GM18508 (cell line): ENCODE results near the gene CCSER2.
"Not testable (repeated sequence)": the region's sequence is repeated elsewhere in the genome, so short reads cannot be mapped to it uniquely, and the experiment has no call there.

Source experiments
- ATAC-seq: cut with Tn5 transposase; IDR thresholded peaks from one replicate; pipeline ENCODE4 v1.9.1; 2021; ENCODE audit warnings: moderate number of reproducible peaks; ENCODE audit not compliant: insufficient read depth, unreplicated experiment

Gene CCSER2

GRCh38 chr10:84510121-84510520 lies 181.7 kb downstream of the CCSER2 start:
- no peak for ATAC-seq

GRCh38 chr10:84511106-84511505 lies 182.7 kb downstream of the CCSER2 start:
- no peak for ATAC-seq

- ATAC-seq, result no peak
Observed at GRCh38 chr10:84511709-84512285, 183.4 kb downstream of the CCSER2 start.

GRCh38 chr10:84517554-84517953 lies 189.2 kb downstream of the CCSER2 start:
- ATAC-seq, result no peak

- ATAC-seq, result no peak
Observed at GRCh38 chr10:84519235-84519634, 190.8 kb downstream of the CCSER2 start.

GRCh38 chr10:84521013-84521412 lies 192.6 kb downstream of the CCSER2 start:
- ATAC-seq, result no peak

- ATAC-seq, result no peak
Observed at GRCh38 chr10:84521468-84521867, 193.1 kb downstream of the CCSER2 start.

- no peak for ATAC-seq
Observed at GRCh38 chr10:84522612-84523462, 194.4 kb downstream of the CCSER2 start.

- ATAC-seq, result no peak
Observed at GRCh38 chr10:84523526-84523925, 195.1 kb downstream of the CCSER2 start.

- no peak for ATAC-seq
Observed at GRCh38 chr10:84524435-84524834, 196.0 kb downstream of the CCSER2 start.

GRCh38 chr10:84525120-84525806 lies 196.9 kb downstream of the CCSER2 start:
- no peak for ATAC-seq

GRCh38 chr10:84525807-84526182 lies 197.4 kb downstream of the CCSER2 start:
- not testable (repeated sequence) for ATAC-seq

- ATAC-seq, result not testable (repeated sequence)
Observed at GRCh38 chr10:84527386-84527785, 199.0 kb downstream of the CCSER2 start.

- ATAC-seq, result not testable (repeated sequence)
Observed at GRCh38 chr10:84528526-84528925, 200.1 kb downstream of the CCSER2 start.

- ATAC-seq, result no peak
Observed at GRCh38 chr10:84530724-84531325, 202.4 kb downstream of the CCSER2 start.

GRCh38 chr10:84531396-84531795 lies 203.0 kb downstream of the CCSER2 start:
- ATAC-seq, result no peak

GRCh38 chr10:84534168-84534567 lies 205.8 kb downstream of the CCSER2 start:
- no peak for ATAC-seq

- ATAC-seq, result no peak
Observed at GRCh38 chr10:84537447-84537931, 209.1 kb downstream of the CCSER2 start.

- no peak for ATAC-seq
Observed at GRCh38 chr10:84538036-84538435, 209.6 kb downstream of the CCSER2 start.

GRCh38 chr10:84539216-84539615 lies 210.8 kb downstream of the CCSER2 start:
- ATAC-seq, result no peak
